Activated gamma-delta T cell treated with anti-CD3 and anti-CD28 coated beads, Interleukin-2, amount 50 U/mL, for 16 hours (primary cell): ENCODE results near the gene TPST1.
"Not testable (repeated sequence)": the region's sequence is repeated elsewhere in the genome, so short reads cannot be mapped to it uniquely, and the experiment has no call there.

ENCODE experiments used
- DNase-seq: peaks from one replicate; pipeline ENCODE4 v3.0.0-alpha.2; 2020; ENCODE audit warnings: low read depth

TPST1 gene

GRCh38 chr7:66188645-66189044 is 16.5 kb upstream of the TPST1 start:
- DNase-seq = no peak

- no peak for DNase-seq
Observed at GRCh38 chr7:66189695-66190503, 15.2 kb upstream of the TPST1 start.

GRCh38 chr7:66190504-66190857 is 14.7 kb upstream of the TPST1 start:
- no peak for DNase-seq

- DNase-seq = no peak
Observed at GRCh38 chr7:66193146-66193725, 11.9 kb upstream of the TPST1 start.

- no peak for DNase-seq
Observed at GRCh38 chr7:66198469-66198868, 6.7 kb upstream of the TPST1 start.

GRCh38 chr7:66198956-66199355 is 6.2 kb upstream of the TPST1 start:
- DNase-seq = no peak

- no peak for DNase-seq
Observed at GRCh38 chr7:66202441-66202840, 2.7 kb upstream of the TPST1 start.

- DNase-seq = no peak
Observed at GRCh38 chr7:66205741-66206090, 582 bp downstream of the TPST1 start.

- no peak for DNase-seq
Observed at GRCh38 chr7:66206119-66206933, 1.2 kb downstream of the TPST1 start.

GRCh38 chr7:66206934-66207240 is 1.8 kb downstream of the TPST1 start:
- DNase-seq = no peak

GRCh38 chr7:66207540-66207939 is 2.4 kb downstream of the TPST1 start:
- DNase-seq = no peak

- DNase-seq = no peak
Observed at GRCh38 chr7:66211429-66211828, 6.3 kb downstream of the TPST1 start.

GRCh38 chr7:66213637-66214036 is 8.5 kb downstream of the TPST1 start:
- no peak for DNase-seq

GRCh38 chr7:66216687-66217086 is 11.6 kb downstream of the TPST1 start:
- DNase-seq = no peak

- DNase-seq = no peak
Observed at GRCh38 chr7:66219805-66220204, 14.7 kb downstream of the TPST1 start.

GRCh38 chr7:66221442-66221841 is 16.3 kb downstream of the TPST1 start:
- DNase-seq = no peak

- no peak for DNase-seq
Observed at GRCh38 chr7:66227808-66228207, 22.7 kb downstream of the TPST1 start.

- DNase-seq = not testable (repeated sequence)
Observed at GRCh38 chr7:66231326-66232216, 26.4 kb downstream of the TPST1 start.

- DNase-seq = no peak
Observed at GRCh38 chr7:66233638-66234037, 28.5 kb downstream of the TPST1 start.

GRCh38 chr7:66236713-66237303 is 31.7 kb downstream of the TPST1 start:
- no peak for DNase-seq

GRCh38 chr7:66237906-66238772 is 33.0 kb downstream of the TPST1 start:
- DNase-seq = no peak
